Lung (tissue), 12 donors: ENCODE data around the gene PEX13. TPM values are rescaled to one million over a fixed set of nuclear protein-coding genes. Genes with fewer than 3 reads are reported as not detected.

Experiments used
- ATAC-seq: fragments of 200-7000 bp; cut with Tn5 transposase; one replicate; pipeline ENCODE4 v1.9.1; 2020; ENCODE audit warnings: moderate number of reproducible peaks; ENCODE audit not compliant: insufficient read depth, low FRiP score
- DNase-seq, 3 donors: peaks; one replicate each; pipeline ENCODE4 v3.0.0-alpha.2; 2013 to 2017
- H3K27ac ChIP-seq, 2 donors: one replicate each; pipeline ENCODE4 v1.5.1; 2013; ENCODE audit warnings: mild to moderate bottlenecking in 2 of 2, moderate library complexity in 2 of 2, control low read depth in 1 of 2, inconsistent platforms in 1 of 2, low read depth in 1 of 2, low read length in 1 of 2
- H3K27me3 ChIP-seq, 3 donors: one replicate each; pipeline ENCODE4 v1.5.1; 2013; ENCODE audit warnings: low read length in 2 of 3; ENCODE audit not compliant: control insufficient read depth in 3 of 3, insufficient read depth in 3 of 3
- H3K36me3 ChIP-seq, 4 donors: one replicate each; pipeline ENCODE4 v1.5.1; 2013; ENCODE audit warnings: low read length in 4 of 4, mild to moderate bottlenecking in 1 of 4, moderate library complexity in 1 of 4; ENCODE audit not compliant: control insufficient read depth in 4 of 4, insufficient read depth in 4 of 4
- H3K4me1 ChIP-seq, 5 donors: one replicate each; pipeline ENCODE4 v1.5.1; 2013; ENCODE audit warnings: low read length in 5 of 5, mild to moderate bottlenecking in 2 of 5, moderate library complexity in 1 of 5; ENCODE audit not compliant: control insufficient read depth in 5 of 5, insufficient read depth in 5 of 5
- H3K4me3 ChIP-seq: one replicate; pipeline ENCODE4 v1.5.1; 2013; ENCODE audit warnings: mild to moderate bottlenecking, control low read depth, moderate library complexity
- H3K9ac ChIP-seq, 2 donors: one replicate each; pipeline ENCODE4 v1.5.1; 2013; ENCODE audit warnings: low read length in 2 of 2, control low read depth in 1 of 2; ENCODE audit not compliant: insufficient read depth in 1 of 2
- H3K9me3 ChIP-seq, 4 donors: one replicate each; pipeline ENCODE4 v1.5.1; 2013; ENCODE audit warnings: low read length in 3 of 4, mild to moderate bottlenecking in 1 of 4, moderate library complexity in 1 of 4; ENCODE audit not compliant: control insufficient read depth in 4 of 4, insufficient read depth in 3 of 4
- CTCF ChIP-seq: IDR thresholded peaks from 2 replicates; pipeline ENCODE4 v1.5.1; 2012; ENCODE audit warnings: mild to moderate bottlenecking; ENCODE audit errors: control extremely low read depth, extremely low read depth
- WGBS, 2 donors: extraction: QIAGEN DNeasy Blood & Tissue Kit; methylation state at CpG; one replicate each; pipeline ENCODE4 v1.1.7; 2013; 5-methylcytosine and 5-hydroxymethylcytosine counted together
- polyA plus RNA-seq, 2 donors: library from polyadenylated mRNA; stranded (reverse); fragments of 200-250 nt; gene quantifications; one replicate each; pipeline ENCODE4 v1.2.1, GENCODE V29; 2013
- total RNA-seq, 2 donors: library from RNA; depleted of rRNA in 1 of 2; stranded (reverse); fragments of >200 nt in 1 of 2; gene quantifications; one replicate each; pipeline ENCODE4 v1.2.1, GENCODE V29; 2014 to 2021
- donor health status: control.
- donor health status: control.
- donor health status: Bipolar disorder and iron deficiency.
- donor health status: healthy.
- donor health status: DM: yes; HTN: yes; CAD: no.

PEX13 gene
- total and polyA plus RNA-seq, 4 donors = 11.1 to 45.1 (median 17.3) TPM

GRCh38 chr2:60974652-60975051 is 42.9 kb upstream of the PEX13 start:
- peaks cover 0 to 5% (median 0%) of the 10 kb centered on the region in 4 donors for H3K36me3 ChIP-seq
- no peaks in the 10 kb centered on the region for H3K9me3 ChIP-seq
- DNase-seq (no peak), ATAC-seq (no peak)
- H3K27me3 ChIP-seq = no peaks in the 10 kb centered on the region
- 97 to 98% methylated on average over 16 of the region's 16 CpGs for WGBS, 2 donors
- no peak overlapping the region for H3K4me3 ChIP-seq
- H3K27ac ChIP-seq = no peak overlapping the region
- H3K4me1 ChIP-seq = peaks cover 0 to 4% (median 0%) of the 10 kb centered on the region in 5 donors
- TF ChIP-seq CTCF = no peak
- H3K9ac ChIP-seq = no peak overlapping the region

- no peak overlapping the region for H3K27ac ChIP-seq
- no peak for ATAC-seq
- 95 to 96% methylated on average over 3 of the region's 3 CpGs for WGBS, 2 donors
Measured at GRCh38 chr2:60976256-60976850, 41.2 kb upstream of the PEX13 start.

GRCh38 chr2:60976875-60977561 is 40.5 kb upstream of the PEX13 start:
- WGBS, 2 donors = 59 to 74% methylated on average over 5 of the region's 5 CpGs
- no peak for ATAC-seq
- no peak for TF ChIP-seq CTCF

More at GRCh38 chr2:60976256-60976850, 41.2 kb upstream of the PEX13 start:
- Histone ChIP-seq H3K9me3 (no peaks in the 10 kb centered on the region), H3K4me1 (peaks cover 0 to 4% (median 0%) of the 10 kb centered on the region in 5 donors), H3K4me3 (no peak overlapping the region), H3K27me3 (no peaks in the 10 kb centered on the region), H3K9ac (no peak overlapping the region), H3K36me3 (peaks cover 0 to 5% (median 0%) of the 10 kb centered on the region in 4 donors)
- no peak for TF ChIP-seq CTCF
- DNase-seq = no peak

More at GRCh38 chr2:60976875-60977561, 40.5 kb upstream of the PEX13 start:
- peak in 2 of 3 donors; percentile 7 to 19 for DNase-seq
- Histone ChIP-seq H3K27me3 (no peaks in the 10 kb centered on the region), H3K9ac (no peak overlapping the region), H3K27ac (no peak overlapping the region), H3K4me1 (peaks cover 0 to 4% (median 0%) of the 10 kb centered on the region in 5 donors), H3K9me3 (no peaks in the 10 kb centered on the region), H3K36me3 (peaks cover 0 to 5% (median 0%) of the 10 kb centered on the region in 4 donors), H3K4me3 (no peak overlapping the region)
